ENCODE results near the gene LRRC59. TPM values are rescaled to one million over a fixed set of nuclear protein-coding genes. Genes with fewer than 3 reads are reported as not detected.

LRRC59 gene
- total and polyA plus RNA-seq, 2 of the 8 experiments (the other 6 are each of a cell fraction or from before 2014, with no cell fraction given): 48.3 to 117 TPM

- TF ChIP-seq CHD7 (IDR thresholded peaks at IDR 0.05; ENCODE audit: insufficient replicate concordance, low read length) (no peak), KDM5A (IDR thresholded peaks at IDR 0.05; ENCODE audit: low read length) (no peak), TBP (IDR thresholded peaks at IDR 0.05; ENCODE audit: low read depth, low read length) (no peak), EGR1 (IDR thresholded peaks at IDR 0.05; ENCODE audit: borderline replicate concordance, low read depth, low read length) (no peak), BRCA1 (IDR thresholded peaks at IDR 0.05; ENCODE audit: low read depth, low read length) (no peak), CREB1 (IDR thresholded peaks at IDR 0.05) (no peak), ATF2 (IDR thresholded peaks at IDR 0.05; ENCODE audit: low read length) (no peak)
Measured at GRCh38 chr17:50428831-50429424, 31.6 kb upstream of the LRRC59 start (continued).
